Left ventricle myocardium inferior (tissue), 1 donor: ENCODE measurements around the gene CCR7. TPM values are rescaled to one million over a fixed set of nuclear protein-coding genes. Genes with fewer than 3 reads are reported as not detected.
A peak's percentile ranks its signal among the peaks of the same experiment; 100 is the strongest.

Experiments
- DNase-seq: peaks from one replicate; pipeline ENCODE4 v3.0.0-alpha.2; 2020
- H3K27ac ChIP-seq: fragments of 200-600 bp; replicated peaks from 2 replicates; pipeline ENCODE4 v1.8.0; 2021
- H3K27me3 ChIP-seq: fragments of 200-600 bp; 2 replicates; pipeline ENCODE4 v1.8.0; 2021; ENCODE audit warnings: low read depth
- H3K36me3 ChIP-seq: fragments of 200-600 bp; 2 replicates; pipeline ENCODE4 v1.8.0; 2021
- H3K4me1 ChIP-seq: fragments of 200-600 bp; 2 replicates; pipeline ENCODE4 v1.8.0; 2021
- H3K4me3 ChIP-seq: fragments of 200-600 bp; 2 replicates; pipeline ENCODE4 v1.8.0; 2021; ENCODE audit warnings: mild to moderate bottlenecking, moderate library complexity
- H3K9me3 ChIP-seq: fragments of 200-600 bp; replicated peaks from 2 replicates; pipeline ENCODE4 v1.8.0; 2021
- CTCF ChIP-seq: fragments of 200-600 bp; IDR thresholded peaks from 2 replicates; pipeline ENCODE4 v1.8.0; 2021; ENCODE audit warnings: antibody characterized with exemption, mild to moderate bottlenecking, borderline replicate concordance
- intact Hi-C: fragments of 100-400 bp; cut with micrococcal nuclease; formaldehyde crosslinking; loops from one replicate; pipeline ENCODE4 v1.11.0; 2022
- total RNA-seq: library from RNA; stranded (reverse); fragmentation: NEBNext Ultra II Directional; extraction: Animal tissue kit (Norgen Biotek cat#: 25700); gene quantifications from one replicate; pipeline ENCODE4 v1.2.1, GENCODE V29; 2021
- donor health status: DM: no; HTN: yes; CAD: no; lungs with severe emphysema.

Gene CCR7
- total RNA-seq, 1 donor from 2014 or later = not detected

- no peak for DNase-seq
- no peak overlapping the region for H3K27ac ChIP-seq
- intact Hi-C loops = no loop called here
- no peak overlapping the region for H3K4me3 ChIP-seq
- H3K36me3 ChIP-seq = no peaks in the 10 kb centered on the region
- no peak for TF ChIP-seq CTCF
- H3K4me1 ChIP-seq = peaks cover 33% of the 10 kb centered on the region
- peaks cover 11% of the 10 kb centered on the region for H3K9me3 ChIP-seq
- H3K27me3 ChIP-seq = peaks cover 46% of the 10 kb centered on the region
These were observed 2.4 kb downstream of the CCR7 start for GRCh38 chr17:40562838-40563219.

- peaks cover 46% of the 10 kb centered on the region for H3K27me3 ChIP-seq
These were observed 3.2 kb downstream of the CCR7 start for GRCh38 chr17:40561871-40562611.

GRCh38 chr17:40561294-40561870 is 3.9 kb downstream of the CCR7 start:
- Histone ChIP-seq H3K4me1 (peaks cover 48% of the 10 kb centered on the region), H3K27ac (no peak overlapping the region), H3K9me3 (no peaks in the 10 kb centered on the region), H3K4me3 (no peak overlapping the region), H3K36me3 (no peaks in the 10 kb centered on the region), H3K27me3 (peaks cover 46% of the 10 kb centered on the region)
- no peak for TF ChIP-seq CTCF
- intact Hi-C loops = no loop called here
- DNase-seq = no peak

More at GRCh38 chr17:40561871-40562611, 3.2 kb downstream of the CCR7 start:
- Histone ChIP-seq H3K4me3 (no peak overlapping the region), H3K36me3 (no peaks in the 10 kb centered on the region), H3K27ac (no peak overlapping the region), H3K4me1 (peaks cover 41% of the 10 kb centered on the region), H3K9me3 (peaks cover 3% of the 10 kb centered on the region)
- no peak for DNase-seq
- no peak for TF ChIP-seq CTCF
- intact Hi-C loops = no loop called here

- no peaks in the 10 kb centered on the region for H3K36me3 ChIP-seq
- peak overlapping the region; percentile 36 for H3K4me3 ChIP-seq
- peaks cover 46% of the 10 kb centered on the region for H3K27me3 ChIP-seq
- peaks cover 54% of the 10 kb centered on the region for H3K4me1 ChIP-seq
- H3K27ac ChIP-seq = peak overlapping the region; percentile 92
- DNase-seq = no peak
- no peaks in the 10 kb centered on the region for H3K9me3 ChIP-seq
- TF ChIP-seq CTCF = no peak
- intact Hi-C loops = no loop called here
These were observed 4.5 kb downstream of the CCR7 start for GRCh38 chr17:40560592-40561293.

- peaks cover 61% of the 10 kb centered on the region for H3K4me1 ChIP-seq
- peak; percentile 99 for TF ChIP-seq CTCF
- no peaks in the 10 kb centered on the region for H3K9me3 ChIP-seq
- H3K4me3 ChIP-seq = peak overlapping the region; percentile 36
- H3K36me3 ChIP-seq = no peaks in the 10 kb centered on the region
- H3K27ac ChIP-seq = peak overlapping the region; percentile 92
- intact Hi-C loops = loop anchor here (5.0 kb wide), 1 partner anchor 118 kb away; the partner anchor contains the start of gene IGFBP4
- peak; percentile 88 for DNase-seq
- H3K27me3 ChIP-seq = peaks cover 39% of the 10 kb centered on the region
These were observed 5.2 kb downstream of the CCR7 start for GRCh38 chr17:40559954-40560591.
